Epithelial cell of proximal tubule (primary cell): ENCODE measurements around the gene SNX9. TPM values are rescaled to one million over a fixed set of nuclear protein-coding genes. Genes with fewer than 3 reads are reported as not detected.
A peak's percentile ranks its signal among the peaks of the same experiment; 100 is the strongest.
"Not testable (repeated sequence)": the region's sequence is repeated elsewhere in the genome, so short reads cannot be mapped to it uniquely, and the experiment has no call there.

Experiments used
- DNase-seq: peaks from one replicate; pipeline ENCODE4 v3.0.0-alpha.2; 2011; ENCODE audit warnings: low read depth
- H3K4me3 ChIP-seq: 2 replicates; pipeline ENCODE4 v1.5.1; 2011; ENCODE audit warnings: low read depth, mild to moderate bottlenecking, low read length
- total RNA-seq: library from RNA; depleted of rRNA; stranded (reverse); fragments of >200 nt; gene quantifications from 2 replicates; pipeline ENCODE4 v1.2.3, GENCODE V29; 2015
- TF ChIP-seq, protein P1 (sequence below): conservative IDR thresholded peaks from 2 replicates; pipeline ENCODE4 v1.5.1; 2012; ENCODE audit warnings: low read depth, mild to moderate bottlenecking, low read length

Gene SNX9
- total RNA-seq, 1 donor from 2014 or later: 51.3 TPM

DNA sequence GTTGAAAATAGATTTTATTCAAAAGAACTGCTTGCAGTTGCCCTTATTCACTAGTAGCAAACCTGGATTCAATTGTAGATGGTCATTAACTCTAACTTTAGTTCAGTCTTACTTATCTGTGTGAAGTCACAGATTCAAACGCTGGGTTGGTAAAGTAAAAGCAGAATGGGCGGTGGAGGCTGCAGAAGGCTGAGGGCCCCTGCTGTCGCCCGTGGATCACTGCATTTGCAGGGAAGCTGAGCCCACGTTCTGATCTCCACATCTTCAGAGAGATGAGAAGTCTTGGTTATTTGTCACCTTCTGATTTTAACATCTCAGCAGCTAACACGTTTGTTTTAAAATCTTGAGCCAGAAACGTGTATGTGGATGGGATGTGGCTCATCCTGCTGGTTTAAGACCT, 75.1 kb downstream of the SNX9 start:
- TF ChIP-seq, protein P1, sequence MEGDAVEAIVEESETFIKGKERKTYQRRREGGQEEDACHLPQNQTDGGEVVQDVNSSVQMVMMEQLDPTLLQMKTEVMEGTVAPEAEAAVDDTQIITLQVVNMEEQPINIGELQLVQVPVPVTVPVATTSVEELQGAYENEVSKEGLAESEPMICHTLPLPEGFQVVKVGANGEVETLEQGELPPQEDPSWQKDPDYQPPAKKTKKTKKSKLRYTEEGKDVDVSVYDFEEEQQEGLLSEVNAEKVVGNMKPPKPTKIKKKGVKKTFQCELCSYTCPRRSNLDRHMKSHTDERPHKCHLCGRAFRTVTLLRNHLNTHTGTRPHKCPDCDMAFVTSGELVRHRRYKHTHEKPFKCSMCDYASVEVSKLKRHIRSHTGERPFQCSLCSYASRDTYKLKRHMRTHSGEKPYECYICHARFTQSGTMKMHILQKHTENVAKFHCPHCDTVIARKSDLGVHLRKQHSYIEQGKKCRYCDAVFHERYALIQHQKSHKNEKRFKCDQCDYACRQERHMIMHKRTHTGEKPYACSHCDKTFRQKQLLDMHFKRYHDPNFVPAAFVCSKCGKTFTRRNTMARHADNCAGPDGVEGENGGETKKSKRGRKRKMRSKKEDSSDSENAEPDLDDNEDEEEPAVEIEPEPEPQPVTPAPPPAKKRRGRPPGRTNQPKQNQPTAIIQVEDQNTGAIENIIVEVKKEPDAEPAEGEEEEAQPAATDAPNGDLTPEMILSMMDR: no peak
- DNase-seq: no peak
- no peak overlapping the region for H3K4me3 ChIP-seq

DNA sequence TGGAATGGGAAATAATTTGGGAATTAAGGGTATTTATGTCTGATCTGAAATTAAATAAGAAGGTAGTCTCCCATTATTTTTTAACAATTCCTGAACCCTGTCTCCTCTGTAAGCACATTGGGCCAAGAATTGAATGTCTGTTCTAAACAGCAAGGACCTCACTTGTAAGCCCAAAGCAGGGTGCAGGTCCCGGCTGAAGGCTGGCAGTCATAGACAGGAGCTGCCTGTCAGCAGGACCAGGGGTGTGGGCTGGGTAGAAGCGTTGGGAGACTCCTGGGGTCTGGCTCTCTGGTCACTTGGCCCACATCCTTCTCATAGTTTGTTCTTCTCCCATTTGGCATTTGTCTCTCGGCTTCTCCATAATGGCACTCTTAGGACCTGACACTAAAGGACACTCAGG, 75.6 kb downstream of the SNX9 start:
- H3K4me3 ChIP-seq: no peak overlapping the region
- no peak for DNase-seq
- TF ChIP-seq, protein P1: no peak

DNA sequence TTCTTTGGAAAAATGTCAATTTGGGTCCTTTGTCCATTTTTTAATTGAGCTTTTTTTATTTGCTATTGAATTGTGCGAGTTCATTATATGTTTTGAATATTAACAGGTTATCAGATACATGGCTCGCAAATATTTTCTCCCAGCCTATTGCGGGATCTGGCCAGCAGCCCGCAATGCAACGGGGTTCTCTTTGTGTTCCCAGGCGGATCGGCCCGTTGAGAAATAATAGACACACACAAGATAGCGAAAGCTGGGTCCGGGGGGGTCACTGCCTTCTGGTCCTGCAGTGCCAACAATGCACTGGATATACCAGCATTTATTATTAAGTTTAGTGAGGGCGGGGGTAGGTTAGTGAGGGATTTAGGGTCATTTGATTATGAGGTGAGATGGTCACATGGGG, 77.2 kb downstream of the SNX9 start:
- H3K4me3 ChIP-seq, DNase-seq: not testable (repeated sequence)

DNA sequence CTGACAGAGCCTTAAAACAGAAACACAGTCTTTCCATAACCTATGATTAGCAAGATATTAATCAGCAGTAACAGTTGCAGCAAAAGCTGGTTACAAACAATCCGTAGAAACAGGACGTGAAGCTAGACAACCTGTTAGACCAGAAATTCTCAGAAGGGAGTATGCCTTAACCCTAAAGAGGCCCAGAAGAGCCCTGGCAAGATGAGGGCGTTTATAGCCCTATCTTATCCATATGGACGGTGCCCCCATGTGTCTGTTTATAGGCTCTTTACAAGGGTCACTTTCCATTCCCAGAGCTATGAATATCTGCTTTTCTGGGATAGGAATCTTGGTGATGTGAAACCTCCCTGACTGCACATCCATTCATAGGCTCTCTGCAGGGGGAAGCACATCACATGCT, 77.7 kb downstream of the SNX9 start:
- not testable (repeated sequence) for H3K4me3 ChIP-seq, DNase-seq

DNA sequence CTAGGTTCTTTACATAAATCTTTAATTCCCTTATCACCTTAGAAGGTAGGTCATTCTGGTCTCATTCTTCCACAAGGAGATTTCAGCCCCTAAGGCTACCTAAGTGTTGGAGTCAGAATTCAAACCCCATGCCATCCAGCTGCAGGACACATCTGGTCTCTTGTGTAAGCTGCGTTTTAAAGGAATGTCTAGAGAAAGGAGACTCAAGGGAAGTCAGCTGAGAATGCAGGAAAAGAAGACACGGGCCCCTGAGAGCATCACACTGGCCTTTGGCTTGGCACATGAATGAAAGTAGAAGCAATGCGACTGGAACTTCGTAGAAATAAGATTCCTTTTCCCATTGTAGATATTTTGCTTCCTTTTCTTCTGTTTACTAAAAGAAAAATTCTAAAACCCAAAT, 82.0 kb downstream of the SNX9 start:
- H3K4me3 ChIP-seq: no peak overlapping the region
- DNase-seq: no peak
- TF ChIP-seq, protein P1: no peak

DNA sequence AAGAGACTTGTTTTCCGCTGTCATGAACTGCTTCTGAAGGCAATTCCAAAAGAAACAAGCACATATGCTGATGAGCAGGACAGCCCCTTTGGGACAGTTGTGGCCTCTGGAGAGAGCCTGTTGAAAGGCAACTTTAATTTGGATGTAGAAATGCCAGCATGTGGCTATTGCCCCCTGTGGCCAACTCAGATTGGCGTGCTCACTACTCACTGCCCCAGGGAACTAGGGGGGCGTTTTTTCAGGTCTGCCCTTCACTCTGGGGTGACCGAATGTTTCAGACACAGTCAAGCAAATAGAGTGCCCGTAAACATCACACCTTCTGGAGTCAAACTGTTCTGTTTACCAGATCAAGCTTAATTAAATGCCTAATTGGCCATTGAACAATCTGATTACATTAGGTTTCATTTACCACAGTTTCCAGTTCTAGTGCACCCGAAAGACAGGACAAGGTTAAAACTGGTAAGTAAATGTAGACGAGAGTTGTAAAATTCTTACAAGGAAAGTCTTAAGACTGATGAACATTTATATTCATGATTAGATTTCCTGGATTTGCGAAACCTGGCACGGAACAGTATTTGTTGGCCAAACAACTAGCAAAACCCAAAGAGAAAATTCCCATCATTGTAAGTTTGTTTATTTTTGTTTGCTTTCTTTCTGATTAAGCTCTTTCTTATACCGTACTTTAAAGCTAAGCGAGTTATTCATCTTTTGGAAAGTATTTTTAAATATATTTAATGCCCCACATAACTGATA, 82.7 kb downstream of the SNX9 start:
- no peak for DNase-seq
- no peak overlapping the region for H3K4me3 ChIP-seq
- TF ChIP-seq, protein P1: peak; percentile 13

DNA sequence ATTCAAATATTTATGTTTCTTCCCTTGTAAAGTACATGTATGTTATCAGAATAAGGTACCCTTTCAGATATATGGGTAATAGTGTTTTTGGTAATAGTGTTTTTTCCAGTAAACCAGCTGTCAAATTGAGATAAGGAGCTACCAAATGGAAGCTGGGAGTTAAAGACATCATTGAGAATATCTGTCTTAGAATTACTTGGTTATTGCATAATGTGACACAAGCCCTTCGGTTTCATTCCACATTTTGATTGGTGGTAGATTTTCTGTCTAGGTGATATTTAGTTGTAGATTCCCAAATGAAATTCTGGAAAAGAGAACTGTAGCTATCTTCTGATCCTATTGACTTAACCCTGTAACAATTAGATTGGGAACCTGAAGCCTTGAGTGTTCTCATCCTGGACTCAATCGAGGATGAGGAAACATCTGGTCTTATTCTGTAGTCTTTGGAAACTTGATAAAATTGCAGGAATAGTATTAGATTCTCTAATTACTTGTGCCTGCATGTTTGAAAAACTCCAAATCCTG, 83.6 kb downstream of the SNX9 start:
- TF ChIP-seq, protein P1: no peak
- DNase-seq: no peak
- H3K4me3 ChIP-seq: no peak overlapping the region

DNA sequence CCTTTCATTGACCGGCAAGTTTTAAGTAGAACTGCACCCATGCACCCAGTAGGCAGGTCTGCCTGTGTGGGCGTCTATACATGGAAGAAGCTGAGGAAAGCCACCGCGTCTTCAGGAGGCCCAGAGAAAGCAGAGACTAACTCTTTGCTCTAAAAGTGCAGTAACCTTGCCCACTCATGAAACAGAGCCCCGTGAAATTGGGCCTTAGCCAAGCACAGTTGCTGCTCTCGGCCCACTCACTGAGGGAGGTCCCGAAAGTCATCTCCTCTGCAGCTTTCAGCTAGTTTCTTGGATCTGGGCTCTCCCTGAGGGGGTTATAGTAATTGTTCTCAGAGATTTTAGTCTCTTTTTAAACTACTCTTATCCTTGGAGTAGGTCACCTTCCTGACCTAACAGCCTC, 84.6 kb downstream of the SNX9 start:
- DNase-seq: no peak
- no peak overlapping the region for H3K4me3 ChIP-seq
- TF ChIP-seq, protein P1: no peak
